Esophagus (tissue), 2 donors: ENCODE measurements around the gene RASGRP4. TPM values are rescaled to one million over a fixed set of nuclear protein-coding genes. Genes with fewer than 3 reads are reported as not detected.

Experiments
- H3K27ac ChIP-seq, 2 donors: one replicate each; pipeline ENCODE4 v1.5.1; 2013; ENCODE audit warnings: low read depth in 2 of 2, mild to moderate bottlenecking in 2 of 2, inconsistent platforms in 1 of 2, low read length in 1 of 2, moderate library complexity in 1 of 2
- H3K27me3 ChIP-seq, 2 donors: one replicate each; pipeline ENCODE4 v1.6.1; 2013; ENCODE audit warnings: low read length in 2 of 2, control low read depth in 1 of 2, mild to moderate bottlenecking in 1 of 2; ENCODE audit not compliant: insufficient read depth in 2 of 2, control insufficient read depth in 1 of 2
- H3K36me3 ChIP-seq, 2 donors: one replicate each; pipeline ENCODE4 v1.6.1; 2013; ENCODE audit warnings: low read length in 1 of 2; ENCODE audit not compliant: control insufficient read depth in 2 of 2, insufficient read depth in 2 of 2
- H3K4me1 ChIP-seq, 2 donors: one replicate each; pipeline ENCODE4 v1.6.1; 2013; ENCODE audit warnings: low read length in 1 of 2; ENCODE audit not compliant: control insufficient read depth in 2 of 2, insufficient read depth in 2 of 2
- H3K4me3 ChIP-seq, 2 donors: one replicate each; pipeline ENCODE4 v1.5.1; 2013; ENCODE audit warnings: low read length in 2 of 2, mild to moderate bottlenecking in 2 of 2, low read depth in 1 of 2, moderate library complexity in 1 of 2
- H3K9me3 ChIP-seq, 2 donors: one replicate each; pipeline ENCODE4 v1.6.1; 2013; ENCODE audit warnings: mild to moderate bottlenecking in 2 of 2, low read depth in 1 of 2, low read length in 1 of 2, moderate library complexity in 1 of 2; ENCODE audit not compliant: control insufficient read depth in 2 of 2, insufficient read depth in 1 of 2
- WGBS, 2 donors: extraction: QIAGEN DNeasy Blood & Tissue Kit; methylation state at CpG; one replicate each; pipeline ENCODE4 v1.1.7; 2013; 5-methylcytosine and 5-hydroxymethylcytosine counted together
- polyA plus RNA-seq, 2 donors: library from polyadenylated mRNA; stranded (reverse); fragments of 200-250 nt; gene quantifications; one replicate each; pipeline ENCODE4 v1.2.3, GENCODE V29; 2013
- donor health status: healthy with polysubstance abuse.
- donor health status: Bipolar disorder and iron deficiency.

Gene RASGRP4
- polyA plus RNA-seq, 2 donors, result 0.24 to 0.35 TPM

- peaks cover 0 to 5% of the 10 kb centered on the region in 2 donors for H3K4me1 ChIP-seq
- H3K4me3 ChIP-seq, result no peak overlapping the region
- no peak overlapping the region for H3K27ac ChIP-seq
- H3K9me3 ChIP-seq, result no peaks in the 10 kb centered on the region
- WGBS, 2 donors, result 42 to 63% methylated on average over 1 of the region's 1 CpG
- H3K27me3 ChIP-seq, result no peaks in the 10 kb centered on the region
- no peaks in the 10 kb centered on the region for H3K36me3 ChIP-seq
Observed at GRCh38 chr19:38399537-38399936, 26.5 kb downstream of the RASGRP4 start.

GRCh38 chr19:38399081-38399480, 26.9 kb downstream of the RASGRP4 start:
- Histone ChIP-seq H3K4me1 (peaks cover 0 to 4% of the 10 kb centered on the region in 2 donors), H3K36me3 (no peaks in the 10 kb centered on the region), H3K27me3 (no peaks in the 10 kb centered on the region), H3K27ac (no peak overlapping the region), H3K9me3 (no peaks in the 10 kb centered on the region), H3K4me3 (no peak overlapping the region)
- 60 to 64% methylated on average over 9 of the region's 9 CpGs for WGBS, 2 donors

GRCh38 chr19:38395381-38396114, 30.5 kb downstream of the RASGRP4 start:
- Histone ChIP-seq H3K27me3 (no peaks in the 10 kb centered on the region), H3K4me3 (peak overlapping the region; percentile 36 to 54), H3K4me1 (peaks cover 0 to 3% of the 10 kb centered on the region in 2 donors), H3K9me3 (no peaks in the 10 kb centered on the region), H3K27ac (no peak overlapping the region), H3K36me3 (no peaks in the 10 kb centered on the region)
- WGBS, 2 donors, result 7 to 11% methylated on average over 52 to 86 of the region's 86 CpGs

GRCh38 chr19:38394488-38394887, 31.5 kb downstream of the RASGRP4 start:
- H3K4me3 ChIP-seq, result peak overlapping the region; percentile 9 to 36
- no peaks in the 10 kb centered on the region for H3K27me3 ChIP-seq
- H3K4me1 ChIP-seq, result peaks cover 0 to 3% of the 10 kb centered on the region in 2 donors
- no peaks in the 10 kb centered on the region for H3K9me3 ChIP-seq
- no peak overlapping the region for H3K27ac ChIP-seq
- WGBS, 2 donors, result 8 to 9% methylated on average over 30 of the region's 30 CpGs
- no peaks in the 10 kb centered on the region for H3K36me3 ChIP-seq

GRCh38 chr19:38392707-38393308, 33.2 kb downstream of the RASGRP4 start:
- WGBS, 2 donors, result 61 to 75% methylated on average over 6 of the region's 6 CpGs
- H3K36me3 ChIP-seq, result no peaks in the 10 kb centered on the region
- no peak overlapping the region for H3K27ac ChIP-seq
- H3K4me3 ChIP-seq, result no peak overlapping the region
- no peaks in the 10 kb centered on the region for H3K9me3 ChIP-seq
- peaks cover 0 to 3% of the 10 kb centered on the region in 2 donors for H3K4me1 ChIP-seq
- no peaks in the 10 kb centered on the region for H3K27me3 ChIP-seq

GRCh38 chr19:38391911-38392464, 34.0 kb downstream of the RASGRP4 start:
- no peak overlapping the region for H3K4me3 ChIP-seq
- H3K27me3 ChIP-seq, result no peaks in the 10 kb centered on the region
- no peaks in the 10 kb centered on the region for H3K9me3 ChIP-seq
- H3K36me3 ChIP-seq, result no peaks in the 10 kb centered on the region
- peaks cover 1 to 8% of the 10 kb centered on the region in 2 donors for H3K4me1 ChIP-seq
- 62 to 63% methylated on average over 8 of the region's 8 CpGs for WGBS, 2 donors
- H3K27ac ChIP-seq, result no peak overlapping the region

GRCh38 chr19:38389957-38390924, 35.8 kb downstream of the RASGRP4 start:
- H3K4me3 ChIP-seq, result no peak overlapping the region
- no peak overlapping the region for H3K27ac ChIP-seq
- 53 to 61% methylated on average over 20 to 22 of the region's 22 CpGs for WGBS, 2 donors
- H3K36me3 ChIP-seq, result no peaks in the 10 kb centered on the region
- H3K4me1 ChIP-seq, result peaks cover 5 to 13% of the 10 kb centered on the region in 2 donors
- no peaks in the 10 kb centered on the region for H3K9me3 ChIP-seq
- H3K27me3 ChIP-seq, result no peaks in the 10 kb centered on the region

- 8 to 9% methylated on average over 28 of the region's 28 CpGs for WGBS, 2 donors
- Histone ChIP-seq H3K27me3 (no peaks in the 10 kb centered on the region), H3K36me3 (no peaks in the 10 kb centered on the region), H3K27ac (no peak overlapping the region), H3K4me1 (peaks cover 5 to 13% of the 10 kb centered on the region in 2 donors), H3K4me3 (peak overlapping the region in 1 of 2 donors; percentile 12), H3K9me3 (no peaks in the 10 kb centered on the region)
Observed at GRCh38 chr19:38389101-38389925, 36.7 kb downstream of the RASGRP4 start.
